Measurements from ENCODE around the gene HIP1R.

DNA sequence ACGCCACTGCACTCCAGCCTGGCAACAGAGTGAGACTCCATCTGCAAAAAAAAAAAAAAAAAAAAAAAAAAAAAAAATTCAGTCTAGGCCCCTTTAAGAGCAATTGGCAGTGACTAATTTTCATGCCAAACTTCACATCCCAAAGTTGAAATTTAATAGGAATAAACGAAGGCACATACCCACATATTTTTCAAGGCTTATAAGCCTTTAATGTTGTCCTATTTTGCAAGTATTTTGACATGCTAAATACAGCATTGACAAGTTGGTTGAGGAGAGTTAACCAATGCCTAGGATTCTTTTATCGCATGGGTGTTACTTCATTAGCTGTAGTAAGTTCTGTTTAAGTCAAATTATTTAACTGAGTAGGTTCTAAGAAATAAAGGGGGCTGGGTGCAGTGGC is 23.5 kb upstream of the HIP1R start:
- TF ChIP-seq, protein P1, sequence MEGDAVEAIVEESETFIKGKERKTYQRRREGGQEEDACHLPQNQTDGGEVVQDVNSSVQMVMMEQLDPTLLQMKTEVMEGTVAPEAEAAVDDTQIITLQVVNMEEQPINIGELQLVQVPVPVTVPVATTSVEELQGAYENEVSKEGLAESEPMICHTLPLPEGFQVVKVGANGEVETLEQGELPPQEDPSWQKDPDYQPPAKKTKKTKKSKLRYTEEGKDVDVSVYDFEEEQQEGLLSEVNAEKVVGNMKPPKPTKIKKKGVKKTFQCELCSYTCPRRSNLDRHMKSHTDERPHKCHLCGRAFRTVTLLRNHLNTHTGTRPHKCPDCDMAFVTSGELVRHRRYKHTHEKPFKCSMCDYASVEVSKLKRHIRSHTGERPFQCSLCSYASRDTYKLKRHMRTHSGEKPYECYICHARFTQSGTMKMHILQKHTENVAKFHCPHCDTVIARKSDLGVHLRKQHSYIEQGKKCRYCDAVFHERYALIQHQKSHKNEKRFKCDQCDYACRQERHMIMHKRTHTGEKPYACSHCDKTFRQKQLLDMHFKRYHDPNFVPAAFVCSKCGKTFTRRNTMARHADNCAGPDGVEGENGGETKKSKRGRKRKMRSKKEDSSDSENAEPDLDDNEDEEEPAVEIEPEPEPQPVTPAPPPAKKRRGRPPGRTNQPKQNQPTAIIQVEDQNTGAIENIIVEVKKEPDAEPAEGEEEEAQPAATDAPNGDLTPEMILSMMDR (IDR thresholded peaks at IDR 0.05): no peak
- TF ChIP-seq ZFX (IDR thresholded peaks at IDR 0.05; ENCODE audit: borderline replicate concordance): no peak
